Activated T-helper 2 cell treated with anti-CD3 and anti-CD28 coated beads, Interferon-gamma antibody, Interleukin-2, Interleukin-4, amounts not matched to agents 10 μg/mL and 5 μg/mL and 100 μg/mL, durations not matched to agents 14 hours and 24 hours and 36 hours (primary cell): ENCODE measurements around the gene BRD9. TPM values are rescaled to one million over a fixed set of nuclear protein-coding genes. Genes with fewer than 3 reads are reported as not detected.

Experiments
- DNase-seq: peaks from one replicate; pipeline ENCODE4 v3.0.0; 2021; ENCODE audit warnings: low spot score
- H3K27ac Mint-ChIP-seq: one replicate; pipeline ENCODE4 v1.8.0; 2021; ENCODE audit warnings: mixed read lengths
- H3K27me3 Mint-ChIP-seq: one replicate; pipeline ENCODE4 v1.8.0; 2021; ENCODE audit warnings: low read depth, mixed read lengths
- H3K36me3 Mint-ChIP-seq: one replicate; pipeline ENCODE4 v1.8.0; 2021; ENCODE audit warnings: low read depth, mixed read lengths
- H3K4me1 Mint-ChIP-seq: one replicate; pipeline ENCODE4 v1.8.0; 2021; ENCODE audit warnings: low read depth, mixed read lengths
- H3K4me3 Mint-ChIP-seq: one replicate; pipeline ENCODE4 v1.8.0; 2021; ENCODE audit warnings: low read depth, mild to moderate bottlenecking, moderate library complexity, mixed read lengths
- H3K9me3 Mint-ChIP-seq: one replicate; pipeline ENCODE4 v1.8.0; 2021; ENCODE audit warnings: mixed read lengths
- intact Hi-C: fragments of 100-400 bp; cut with micrococcal nuclease; formaldehyde crosslinking; loops from one replicate; pipeline ENCODE4 v1.15.1; 2023
- total RNA-seq: library from RNA; stranded (reverse); gene quantifications from 2 replicates; pipeline ENCODE4 v1.2.3, GENCODE V29; 2022

BRD9 gene
- total RNA-seq, 1 donor from 2014 or later: 72.9 TPM

- no peak overlapping the region for H3K27ac Mint-ChIP-seq
- peaks cover 12% of the 10 kb centered on the region for H3K4me1 Mint-ChIP-seq
- H3K4me3 Mint-ChIP-seq: no peak overlapping the region
- intact Hi-C loops: no loop called here
- no peak for DNase-seq
- H3K27me3 Mint-ChIP-seq: no peaks in the 10 kb centered on the region
- H3K9me3 Mint-ChIP-seq: peaks cover 9% of the 10 kb centered on the region
- H3K36me3 Mint-ChIP-seq: peaks cover 73% of the 10 kb centered on the region
Observed at GRCh38 chr5:878125-878524, 14.5 kb downstream of the BRD9 start.

- Mint-ChIP-seq H3K9me3 (no peaks in the 10 kb centered on the region), H3K27ac (no peak overlapping the region), H3K4me3 (no peak overlapping the region), H3K4me1 (no peaks in the 10 kb centered on the region), H3K27me3 (no peaks in the 10 kb centered on the region), H3K36me3 (peaks cover 63% of the 10 kb centered on the region)
- DNase-seq: no peak
- intact Hi-C loops: no loop called here
Observed at GRCh38 chr5:876398-877365, 15.9 kb downstream of the BRD9 start.

GRCh38 chr5:875931-876330 is 16.7 kb downstream of the BRD9 start:
- Mint-ChIP-seq H3K4me1 (no peaks in the 10 kb centered on the region), H3K9me3 (no peaks in the 10 kb centered on the region), H3K4me3 (no peak overlapping the region), H3K36me3 (peaks cover 63% of the 10 kb centered on the region), H3K27ac (no peak overlapping the region), H3K27me3 (no peaks in the 10 kb centered on the region)
- intact Hi-C loops: no loop called here
- no peak for DNase-seq

GRCh38 chr5:873328-873727 is 19.3 kb downstream of the BRD9 start:
- H3K27me3 Mint-ChIP-seq: no peaks in the 10 kb centered on the region
- no peak for DNase-seq
- H3K9me3 Mint-ChIP-seq: no peaks in the 10 kb centered on the region
- no peaks in the 10 kb centered on the region for H3K4me1 Mint-ChIP-seq
- peaks cover 78% of the 10 kb centered on the region for H3K36me3 Mint-ChIP-seq
- intact Hi-C loops: no loop called here
- no peak overlapping the region for H3K27ac Mint-ChIP-seq
- H3K4me3 Mint-ChIP-seq: no peak overlapping the region

GRCh38 chr5:872301-872700 is 20.3 kb downstream of the BRD9 start:
- Mint-ChIP-seq H3K4me1 (no peaks in the 10 kb centered on the region), H3K27me3 (no peaks in the 10 kb centered on the region), H3K36me3 (peaks cover 76% of the 10 kb centered on the region), H3K4me3 (no peak overlapping the region), H3K27ac (no peak overlapping the region), H3K9me3 (no peaks in the 10 kb centered on the region)
- intact Hi-C loops: no loop called here
- DNase-seq: no peak

- Mint-ChIP-seq H3K27ac (no peak overlapping the region), H3K9me3 (no peaks in the 10 kb centered on the region), H3K36me3 (peaks cover 72% of the 10 kb centered on the region), H3K4me3 (no peak overlapping the region), H3K4me1 (no peaks in the 10 kb centered on the region), H3K27me3 (no peaks in the 10 kb centered on the region)
- intact Hi-C loops: no loop called here
- no peak for DNase-seq
Observed at GRCh38 chr5:871596-872298, 20.9 kb downstream of the BRD9 start.

GRCh38 chr5:870956-871355 is 21.6 kb downstream of the BRD9 start:
- H3K27me3 Mint-ChIP-seq: no peaks in the 10 kb centered on the region
- no peak overlapping the region for H3K27ac Mint-ChIP-seq
- H3K4me1 Mint-ChIP-seq: no peaks in the 10 kb centered on the region
- intact Hi-C loops: no loop called here
- H3K4me3 Mint-ChIP-seq: no peak overlapping the region
- H3K36me3 Mint-ChIP-seq: peaks cover 75% of the 10 kb centered on the region
- no peak for DNase-seq
- no peaks in the 10 kb centered on the region for H3K9me3 Mint-ChIP-seq

GRCh38 chr5:868428-869135 is 24.0 kb downstream of the BRD9 start:
- Mint-ChIP-seq H3K4me1 (no peaks in the 10 kb centered on the region), H3K9me3 (no peaks in the 10 kb centered on the region), H3K4me3 (no peak overlapping the region), H3K27ac (no peak overlapping the region), H3K27me3 (no peaks in the 10 kb centered on the region), H3K36me3 (peaks cover 66% of the 10 kb centered on the region)
- intact Hi-C loops: no loop called here
- no peak for DNase-seq

- Mint-ChIP-seq H3K27me3 (no peaks in the 10 kb centered on the region), H3K4me3 (no peak overlapping the region), H3K4me1 (no peaks in the 10 kb centered on the region), H3K27ac (no peak overlapping the region), H3K9me3 (no peaks in the 10 kb centered on the region), H3K36me3 (peaks cover 61% of the 10 kb centered on the region)
- DNase-seq: no peak
- intact Hi-C loops: no loop called here
Observed at GRCh38 chr5:867300-867870, 25.2 kb downstream of the BRD9 start.

- intact Hi-C loops: no loop called here
- Mint-ChIP-seq H3K4me3 (no peak overlapping the region), H3K27ac (no peak overlapping the region)
Observed at GRCh38 chr5:865771-866170, 26.8 kb downstream of the BRD9 start.

GRCh38 chr5:865168-865521 is 27.5 kb downstream of the BRD9 start:
- peaks cover 44% of the 10 kb centered on the region for H3K36me3 Mint-ChIP-seq
- intact Hi-C loops: no loop called here
- DNase-seq: no peak
- H3K27ac Mint-ChIP-seq: no peak overlapping the region
- no peaks in the 10 kb centered on the region for H3K9me3 Mint-ChIP-seq
- no peaks in the 10 kb centered on the region for H3K27me3 Mint-ChIP-seq
- no peaks in the 10 kb centered on the region for H3K4me1 Mint-ChIP-seq
- H3K4me3 Mint-ChIP-seq: no peak overlapping the region

More at GRCh38 chr5:865771-866170, 26.8 kb downstream of the BRD9 start:
- Mint-ChIP-seq H3K36me3 (peaks cover 50% of the 10 kb centered on the region), H3K9me3 (no peaks in the 10 kb centered on the region), H3K27me3 (no peaks in the 10 kb centered on the region), H3K4me1 (no peaks in the 10 kb centered on the region)
- DNase-seq: no peak

GRCh38 chr5:864492-865167 is 28.0 kb downstream of the BRD9 start:
- no peak overlapping the region for H3K4me3 Mint-ChIP-seq
- H3K9me3 Mint-ChIP-seq: no peaks in the 10 kb centered on the region
- peaks cover 39% of the 10 kb centered on the region for H3K36me3 Mint-ChIP-seq
- no peak overlapping the region for H3K27ac Mint-ChIP-seq
- no peak for DNase-seq
- no peaks in the 10 kb centered on the region for H3K27me3 Mint-ChIP-seq
- intact Hi-C loops: no loop called here
- H3K4me1 Mint-ChIP-seq: no peaks in the 10 kb centered on the region
